ENCODE measurements around the gene PLEKHM3.

PLEKHM3 gene

GRCh38 chr2:207883002-207883780 lies 142.1 kb downstream of the PLEKHM3 start:
- DNase-seq: no peak

- DNase-seq: no peak
Observed at GRCh38 chr2:207881902-207882301, 143.4 kb downstream of the PLEKHM3 start.

GRCh38 chr2:207879536-207879935 lies 145.8 kb downstream of the PLEKHM3 start:
- no peak for DNase-seq

- DNase-seq: no peak
Observed at GRCh38 chr2:207876842-207877535, 148.3 kb downstream of the PLEKHM3 start.

GRCh38 chr2:207875473-207876212 lies 149.7 kb downstream of the PLEKHM3 start:
- DNase-seq: no peak

GRCh38 chr2:207873794-207874193 lies 151.5 kb downstream of the PLEKHM3 start:
- no peak for DNase-seq

- no peak for DNase-seq
Observed at GRCh38 chr2:207871911-207872310, 153.4 kb downstream of the PLEKHM3 start.

GRCh38 chr2:207871506-207871905 lies 153.8 kb downstream of the PLEKHM3 start:
- DNase-seq: no peak

GRCh38 chr2:207870814-207871213 lies 154.5 kb downstream of the PLEKHM3 start:
- DNase-seq: no peak

- DNase-seq: peak; percentile 21
Observed at GRCh38 chr2:207869784-207870778, 155.2 kb downstream of the PLEKHM3 start.

- no peak for DNase-seq
Observed at GRCh38 chr2:207868855-207869596, 156.3 kb downstream of the PLEKHM3 start.

- DNase-seq: no peak
Observed at GRCh38 chr2:207867905-207868304, 157.4 kb downstream of the PLEKHM3 start.

GRCh38 chr2:207867056-207867455 lies 158.3 kb downstream of the PLEKHM3 start:
- no peak for DNase-seq

- DNase-seq: no peak
Observed at GRCh38 chr2:207865210-207865609, 160.1 kb downstream of the PLEKHM3 start.

- no peak for DNase-seq
Observed at GRCh38 chr2:207863345-207863744, 162.0 kb downstream of the PLEKHM3 start.

GRCh38 chr2:207861789-207862188 lies 163.5 kb downstream of the PLEKHM3 start:
- no peak for DNase-seq

GRCh38 chr2:207860685-207861084 lies 164.6 kb downstream of the PLEKHM3 start:
- no peak for DNase-seq

- DNase-seq: no peak
Observed at GRCh38 chr2:207855591-207855990, 169.7 kb downstream of the PLEKHM3 start.

- no peak for DNase-seq
Observed at GRCh38 chr2:207854484-207855440, 170.6 kb downstream of the PLEKHM3 start.

GRCh38 chr2:207852791-207853190 lies 172.5 kb downstream of the PLEKHM3 start:
- no peak for DNase-seq

All from activated CD4-positive, alpha-beta T cell treated with anti-CD3 and anti-CD28 coated beads, Interleukin-2, amount 50 U/mL, for 16 hours (primary cell).